Left lung (tissue), 14 donors: Measurements from ENCODE around the gene TRIM62. TPM values are rescaled to one million over a fixed set of nuclear protein-coding genes. Genes with fewer than 3 reads are reported as not detected.

Source experiments
- ATAC-seq: fragments of 200-7000 bp; cut with Tn5 transposase; one replicate; pipeline ENCODE4 v1.9.1; 2020; ENCODE audit warnings: moderate library complexity
- DNase-seq, 4 donors: peaks; one replicate each; pipeline ENCODE4 v3.0.0-alpha.2; 2013 to 2020
- H3K27ac ChIP-seq, 2 donors: fragments of 200-600 bp; sonication (generic) in 1 of 2; one replicate each; pipeline versions ENCODE4 v1.5.0 to v1.8.0; 2020 to 2021
- H3K27me3 ChIP-seq, 2 donors: fragments of 200-600 bp; sonication (generic) in 1 of 2; one replicate each; pipeline versions ENCODE4 v1.5.0 to v1.8.0; 2020 to 2021
- H3K36me3 ChIP-seq, 2 donors: fragments of 200-600 bp; sonication (generic) in 1 of 2; one replicate each; pipeline versions ENCODE4 v1.5.0 to v1.8.0; 2020 to 2021
- H3K4me1 ChIP-seq, 2 donors: fragments of 200-600 bp; one replicate each; pipeline ENCODE4 v1.8.0; 2021
- H3K4me3 ChIP-seq, 2 donors: fragments of 200-600 bp; sonication (generic) in 1 of 2; one replicate each; pipeline versions ENCODE4 v1.5.0 to v1.8.0; 2020 to 2021; ENCODE audit warnings: mild to moderate bottlenecking in 1 of 2
- H3K9me3 ChIP-seq, 2 donors: fragments of 200-600 bp; sonication (generic) in 1 of 2; one replicate each; pipeline versions ENCODE4 v1.5.0 to v1.8.0; 2020 to 2021
- CTCF ChIP-seq, 2 donors: fragments of 200-600 bp; sonication (generic) in 1 of 2; IDR thresholded peaks; one replicate each; pipeline versions ENCODE4 v1.5.0 to v1.8.0; 2021; ENCODE audit warnings: antibody characterized with exemption in 2 of 2
- intact Hi-C, 2 donors: fragments of 100-400 bp; cut with DNase I; formaldehyde crosslinking; loops; one replicate each; pipeline versions ENCODE4 v1.11.2 to v1.14.2; 2022
- long read RNA-seq, 12 donors: library from polyadenylated mRNA in 2 of 12; unstranded in 2 of 12; transcript quantifications; one replicate each; pipeline ENCODE4 v2.0.0 and lab custom pipeline, GENCODE V29; 2019 to 2026
- polyA plus RNA-seq, 6 donors: library from polyadenylated mRNA; unstranded; fragments of 120-200 nt; gene quantifications; one replicate each; pipeline ENCODE4 v1.2.1, GENCODE V29; 2013; ENCODE audit not compliant: insufficient read length in 6 of 6
- total RNA-seq, 2 donors: library from RNA; stranded (reverse); fragmentation: NEBNext Ultra II Directional; extraction: Animal tissue kit (Norgen Biotek cat#: 25700); gene quantifications; one replicate each; pipeline ENCODE4 v1.2.1, GENCODE V29; 2021
- donor health status: DM: no; HTN: yes; CAD: no.
- donor health status: DM: no; HTN: no; CAD: no.

TRIM62 gene
- total RNA-seq (1 to 10 TPM; 6.2 to 6.4 TPM), polyA plus RNA-seq (1 to 10 TPM; 4.4 to 6.4 (median 5.4) TPM)
- long read RNA-seq, donor 1, partial matches to known transcripts: 0 of 2 reads
- long read RNA-seq, donor 1, other reads (novel, unspliced or antisense): 0 of 2 reads
- long read RNA-seq, donor 2: 0 reads
- long read RNA-seq, donor 3: 0 reads
- long read RNA-seq, donor 4: 0 reads
- long read RNA-seq, donor 5, partial matches to known transcripts: 0 of 1 reads
- long read RNA-seq, donor 5, other reads (novel, unspliced or antisense): 0 of 1 reads
- long read RNA-seq, donor 6, partial matches to known transcripts: 0 of 1 reads
- long read RNA-seq, donor 6, other reads (novel, unspliced or antisense): 0 of 1 reads
- long read RNA-seq, donor 7: 0 reads
- long read RNA-seq, donor 8: 0 reads
- long read RNA-seq, donor 9: 0 reads
- long read RNA-seq, donor 10: 0 reads
- long read RNA-seq, donor 11, partial matches to known transcripts: 78 of 86 reads
- long read RNA-seq, donor 11, other reads (novel, unspliced or antisense): 5 of 86 reads
- long read RNA-seq, donor 12, partial matches to known transcripts: 0 of 1 reads
- long read RNA-seq, donor 12, other reads (novel, unspliced or antisense): 0 of 1 reads

GRCh38 chr1:33181921-33182341 is at the start of gene TRIM62:
TRIM62 (minus strand) TSS chr1:33182043; CDS start chr1:33181432, 611 bp downstream.
- intact Hi-C loops: no loop called here
- Histone ChIP-seq H3K4me1 (peaks cover 3 to 18% of the 10 kb centered on the region in 2 donors), H3K36me3 (no peaks in the 10 kb centered on the region), H3K27me3 (no peaks in the 10 kb centered on the region), H3K4me3 (peak within 1 kb of the TSS; percentile 78 to 80), H3K9me3 (no peaks in the 10 kb centered on the region), H3K27ac (peak within 1 kb of the TSS; percentile 26 to 55)
- ATAC-seq: peak; percentile 94
- TF ChIP-seq CTCF (IDR thresholded peaks at IDR 0.05): no peak
- DNase-seq: peak; percentile 87 to 96 (median 92)

- DNase-seq: no peak
- no peaks in the 10 kb centered on the region for H3K27me3 ChIP-seq
- no peak for ATAC-seq
- no peaks in the 10 kb centered on the region for H3K9me3 ChIP-seq
- no peak overlapping the region for H3K4me3 ChIP-seq
- H3K36me3 ChIP-seq: no peaks in the 10 kb centered on the region
- H3K4me1 ChIP-seq: peaks cover 0 to 3% of the 10 kb centered on the region in 2 donors
- intact Hi-C loops: no loop called here
- no peak for TF ChIP-seq CTCF (IDR thresholded peaks at IDR 0.05)
- H3K27ac ChIP-seq: no peak overlapping the region
These were observed 49.3 kb upstream of the TRIM62 start for GRCh38 chr1:33231166-33231565.

GRCh38 chr1:33228935-33229487 is 47.2 kb upstream of the TRIM62 start:
- TF ChIP-seq CTCF (IDR thresholded peaks at IDR 0.05): no peak
- Histone ChIP-seq H3K27ac (no peak overlapping the region), H3K4me1 (peaks cover 0 to 3% of the 10 kb centered on the region in 2 donors), H3K36me3 (no peaks in the 10 kb centered on the region), H3K9me3 (peaks cover 0 to 5% of the 10 kb centered on the region in 2 donors), H3K4me3 (no peak overlapping the region), H3K27me3 (no peaks in the 10 kb centered on the region)
- intact Hi-C loops: loop anchor here in 1 of 2 donors (10.0 kb wide), 1 partner anchor 136 kb away; no protein-coding TSS in a partner anchor
- DNase-seq (peak in 2 of 4 donors; percentile 62 to 82), ATAC-seq (peak; percentile 70)

GRCh38 chr1:33225586-33225985 is 43.7 kb upstream of the TRIM62 start:
- ATAC-seq (no peak), DNase-seq (no peak)
- no peak for TF ChIP-seq CTCF (IDR thresholded peaks at IDR 0.05)
- H3K36me3 ChIP-seq: no peaks in the 10 kb centered on the region
- intact Hi-C loops: loop anchor here in 1 of 2 donors (10.0 kb wide), 1 partner anchor 139 kb away; no protein-coding TSS in a partner anchor
- no peaks in the 10 kb centered on the region for H3K27me3 ChIP-seq
- H3K4me1 ChIP-seq: no peaks in the 10 kb centered on the region
- H3K27ac ChIP-seq: no peak overlapping the region
- H3K4me3 ChIP-seq: no peak overlapping the region
- H3K9me3 ChIP-seq: peaks cover 0 to 14% of the 10 kb centered on the region in 2 donors
